ENCODE results near the gene NDUFAF3. TPM values are rescaled to one million over a fixed set of nuclear protein-coding genes. Genes with fewer than 3 reads are reported as not detected.

Gene NDUFAF3
- total and polyA plus RNA-seq, 10 of the 15 experiments (the other 5 are each of a cell fraction or from before 2014, with no cell fraction given): 25.4 to 228 (median 63.9) TPM

GRCh38 chr3:48999085-48999858 is 22.6 kb upstream of the NDUFAF3 start:
- Histone ChIP-seq H3K9me3 (replicated peaks; ENCODE audit: control insufficient read depth, insufficient read depth, low read length) (no peaks in the 10 kb centered on the region), H3K79me2 (ENCODE audit: control insufficient read depth, insufficient read depth, low read length) (no peaks in the 10 kb centered on the region), H3K4me3 (no peak overlapping the region), H3K4me2 (ENCODE audit: control insufficient read depth, insufficient read depth) (no peak overlapping the region), H4K20me1 (ENCODE audit: control insufficient read depth, insufficient read depth) (no peaks in the 10 kb centered on the region), H3K27ac (ENCODE audit: control insufficient read depth, insufficient read depth) (no peak overlapping the region), H2AFZ (ENCODE audit: control insufficient read depth, low read depth, low read length) (no peak overlapping the region), H3K27me3 (replicated peaks in 1 of 2; ENCODE audit: control insufficient read depth in 2 of 2, insufficient read depth in 2 of 2, low read length in 1 of 2) (no peaks in the 10 kb centered on the region), H3K9ac (ENCODE audit: control insufficient read depth, insufficient read depth, low read length) (no peak overlapping the region), H3K36me3 (ENCODE audit: control insufficient read depth in 2 of 2, insufficient read depth in 2 of 2, low read length in 1 of 2) (no peaks in the 10 kb centered on the region), H3K4me1 (ENCODE audit: control insufficient read depth, insufficient read depth, low read length) (no peaks in the 10 kb centered on the region)
- RAD21 ChIA-PET (ENCODE audit: unreplicated experiment): no interaction called here
- in situ Hi-C loops (cut with MboI) (no loop called here), intact Hi-C loops (cut with micrococcal nuclease; ENCODE audit: unreplicated experiment) (no loop called here)
- BruUV-seq (replicated peaks): no TSS peak
- FAIRE-seq (no peak), ATAC-seq (no peak), DNase-seq (ENCODE audit: low read depth, low spot score) (no peak)
- CTCF ChIA-PET: no interaction called here
- SMC1A ChIA-PET (ENCODE audit: uncharacterized antibody, unreplicated experiment): no interaction called here
- POLR2A ChIA-PET: no interaction called here
- WGBS (ENCODE audit: insufficient coverage, insufficient replicate concordance, low lambda C conversion rate, missing lambda C conversion rate): 82% methylated on average over 7 of the region's 8 CpGs
- TF ChIP-seq REST (IDR thresholded peaks at IDR 0.05; ENCODE audit: low read depth, low read length): no peak
- no peak for TF ChIP-seq STAT1 (conservative IDR thresholded peaks at IDR 0.05)
- no peak for TF ChIP-seq BCL11A (IDR thresholded peaks at IDR 0.05; ENCODE audit: low read depth, low read length)

Measured in GM12878 (cell line).